Lung (tissue), 12 donors: Measurements from ENCODE around the gene COMT. TPM values are rescaled to one million over a fixed set of nuclear protein-coding genes. Genes with fewer than 3 reads are reported as not detected.
A peak's percentile ranks its signal among the peaks of the same experiment; 100 is the strongest.

Source experiments
- ATAC-seq: fragments of 200-7000 bp; cut with Tn5 transposase; one replicate; pipeline ENCODE4 v1.9.1; 2020; ENCODE audit warnings: moderate number of reproducible peaks; ENCODE audit not compliant: insufficient read depth, low FRiP score
- DNase-seq, 3 donors: peaks; one replicate each; pipeline ENCODE4 v3.0.0-alpha.2; 2013 to 2017
- H3K27ac ChIP-seq, 2 donors: one replicate each; pipeline ENCODE4 v1.5.1; 2013; ENCODE audit warnings: mild to moderate bottlenecking in 2 of 2, moderate library complexity in 2 of 2, control low read depth in 1 of 2, inconsistent platforms in 1 of 2, low read depth in 1 of 2, low read length in 1 of 2
- H3K27me3 ChIP-seq, 3 donors: one replicate each; pipeline ENCODE4 v1.5.1; 2013; ENCODE audit warnings: low read length in 2 of 3; ENCODE audit not compliant: control insufficient read depth in 3 of 3, insufficient read depth in 3 of 3
- H3K36me3 ChIP-seq, 4 donors: one replicate each; pipeline ENCODE4 v1.5.1; 2013; ENCODE audit warnings: low read length in 4 of 4, mild to moderate bottlenecking in 1 of 4, moderate library complexity in 1 of 4; ENCODE audit not compliant: control insufficient read depth in 4 of 4, insufficient read depth in 4 of 4
- H3K4me1 ChIP-seq, 5 donors: one replicate each; pipeline ENCODE4 v1.5.1; 2013; ENCODE audit warnings: low read length in 5 of 5, mild to moderate bottlenecking in 2 of 5, moderate library complexity in 1 of 5; ENCODE audit not compliant: control insufficient read depth in 5 of 5, insufficient read depth in 5 of 5
- H3K4me3 ChIP-seq: one replicate; pipeline ENCODE4 v1.5.1; 2013; ENCODE audit warnings: mild to moderate bottlenecking, control low read depth, moderate library complexity
- H3K9ac ChIP-seq, 2 donors: one replicate each; pipeline ENCODE4 v1.5.1; 2013; ENCODE audit warnings: low read length in 2 of 2, control low read depth in 1 of 2; ENCODE audit not compliant: insufficient read depth in 1 of 2
- H3K9me3 ChIP-seq, 4 donors: one replicate each; pipeline ENCODE4 v1.5.1; 2013; ENCODE audit warnings: low read length in 3 of 4, mild to moderate bottlenecking in 1 of 4, moderate library complexity in 1 of 4; ENCODE audit not compliant: control insufficient read depth in 4 of 4, insufficient read depth in 3 of 4
- WGBS, 2 donors: extraction: QIAGEN DNeasy Blood & Tissue Kit; methylation state at CpG; one replicate each; pipeline ENCODE4 v1.1.7; 2013; 5-methylcytosine and 5-hydroxymethylcytosine counted together
- polyA plus RNA-seq, 2 donors: library from polyadenylated mRNA; stranded (reverse); fragments of 200-250 nt; gene quantifications; one replicate each; pipeline ENCODE4 v1.2.1, GENCODE V29; 2013
- total RNA-seq, 2 donors: library from RNA; depleted of rRNA in 1 of 2; stranded (reverse); fragments of >200 nt in 1 of 2; gene quantifications; one replicate each; pipeline ENCODE4 v1.2.1, GENCODE V29; 2014 to 2021
- TF ChIP-seq, protein P1 (sequence below): IDR thresholded peaks from 2 replicates; pipeline ENCODE4 v1.5.1; 2012; ENCODE audit warnings: mild to moderate bottlenecking; ENCODE audit errors: control extremely low read depth, extremely low read depth
- donor health status: control.
- donor health status: control.
- donor health status: Bipolar disorder and iron deficiency.
- donor health status: healthy.
- donor health status: DM: yes; HTN: yes; CAD: no.

COMT gene
- total and polyA plus RNA-seq, 4 donors = 147 to 272 (median 208) TPM

DNA sequence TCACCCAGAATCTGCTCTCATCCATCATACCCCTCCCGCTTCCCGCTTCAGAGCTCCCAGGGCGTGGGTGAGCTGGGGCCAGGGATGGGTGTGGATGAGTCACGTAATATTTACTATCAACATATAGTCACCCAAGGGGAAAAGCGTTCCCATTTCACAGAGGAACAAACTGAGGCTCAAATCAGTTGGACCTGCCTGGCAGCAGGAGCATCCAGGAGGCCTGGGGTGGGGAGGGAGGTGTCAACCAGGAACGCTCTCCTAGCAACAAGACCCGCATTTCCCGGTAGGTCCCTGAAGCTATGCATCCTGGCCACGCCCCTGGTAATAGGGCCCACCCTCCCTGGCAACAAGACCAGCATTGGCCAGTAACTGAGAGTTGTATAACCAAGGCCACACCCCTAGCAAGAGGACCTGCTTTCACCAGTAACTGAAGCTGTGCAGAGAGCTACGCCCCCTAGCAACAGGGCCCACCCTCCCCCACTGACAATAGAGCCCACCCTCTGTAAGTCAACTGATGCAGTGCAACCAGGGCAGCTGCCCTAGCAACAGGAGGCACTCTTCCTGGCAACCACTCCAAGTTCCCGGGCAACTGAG is 32.8 kb downstream of the COMT start:
- Histone ChIP-seq H3K4me1 (peaks cover 0 to 8% (median 3%) of the 10 kb centered on the region in 5 donors), H3K9me3 (no peaks in the 10 kb centered on the region), H3K36me3 (peaks cover 0 to 16% (median 5%) of the 10 kb centered on the region in 4 donors), H3K27me3 (no peaks in the 10 kb centered on the region), H3K9ac (no peak overlapping the region), H3K27ac (no peak overlapping the region), H3K4me3 (no peak overlapping the region)
- WGBS, 2 donors = 54 to 57% methylated on average over 11 of the region's 11 CpGs
- peak; percentile 16 for ATAC-seq
- DNase-seq = peak; percentile 63 to 80 (median 67)
- TF ChIP-seq, protein P1, sequence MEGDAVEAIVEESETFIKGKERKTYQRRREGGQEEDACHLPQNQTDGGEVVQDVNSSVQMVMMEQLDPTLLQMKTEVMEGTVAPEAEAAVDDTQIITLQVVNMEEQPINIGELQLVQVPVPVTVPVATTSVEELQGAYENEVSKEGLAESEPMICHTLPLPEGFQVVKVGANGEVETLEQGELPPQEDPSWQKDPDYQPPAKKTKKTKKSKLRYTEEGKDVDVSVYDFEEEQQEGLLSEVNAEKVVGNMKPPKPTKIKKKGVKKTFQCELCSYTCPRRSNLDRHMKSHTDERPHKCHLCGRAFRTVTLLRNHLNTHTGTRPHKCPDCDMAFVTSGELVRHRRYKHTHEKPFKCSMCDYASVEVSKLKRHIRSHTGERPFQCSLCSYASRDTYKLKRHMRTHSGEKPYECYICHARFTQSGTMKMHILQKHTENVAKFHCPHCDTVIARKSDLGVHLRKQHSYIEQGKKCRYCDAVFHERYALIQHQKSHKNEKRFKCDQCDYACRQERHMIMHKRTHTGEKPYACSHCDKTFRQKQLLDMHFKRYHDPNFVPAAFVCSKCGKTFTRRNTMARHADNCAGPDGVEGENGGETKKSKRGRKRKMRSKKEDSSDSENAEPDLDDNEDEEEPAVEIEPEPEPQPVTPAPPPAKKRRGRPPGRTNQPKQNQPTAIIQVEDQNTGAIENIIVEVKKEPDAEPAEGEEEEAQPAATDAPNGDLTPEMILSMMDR = no peak

DNA sequence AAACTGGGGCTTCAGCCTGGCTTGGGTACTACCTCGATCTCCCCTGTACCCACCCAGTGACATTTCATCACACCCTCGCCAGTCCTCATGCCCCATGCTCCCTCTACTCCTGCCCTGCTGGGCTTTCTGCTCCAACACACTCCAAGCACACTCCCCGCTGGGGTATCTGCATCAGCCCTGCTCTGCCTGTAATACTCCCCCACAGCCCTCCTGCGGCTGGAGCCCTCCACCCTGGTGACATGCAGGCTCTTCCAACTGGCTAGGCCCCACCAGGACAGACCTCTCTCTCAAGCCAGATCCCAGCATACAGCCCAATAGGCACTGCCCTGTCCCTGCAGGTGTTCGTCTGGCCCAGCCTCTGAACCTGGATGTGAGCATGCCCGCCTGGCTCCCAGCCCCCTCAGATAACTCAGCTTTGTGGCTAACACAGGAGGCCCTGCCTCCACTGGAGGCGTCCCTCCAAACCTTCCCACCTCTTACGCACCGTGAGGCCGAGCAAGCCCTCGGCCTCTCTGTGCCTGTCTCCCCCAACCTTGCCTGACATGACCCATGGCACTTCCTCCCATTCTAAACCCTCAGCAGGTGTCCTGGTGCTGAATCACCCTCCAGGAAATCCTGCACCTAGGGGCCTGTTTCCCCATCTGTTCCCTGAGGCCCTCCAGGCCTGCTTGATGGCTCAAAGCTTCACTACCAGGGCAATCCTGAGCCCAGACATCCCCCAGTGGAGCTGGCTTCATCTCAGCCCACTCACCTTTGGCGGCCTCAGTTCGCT is 33.5 kb downstream of the COMT start:
- DNase-seq = no peak
- H3K9ac ChIP-seq = no peak overlapping the region

DNA sequence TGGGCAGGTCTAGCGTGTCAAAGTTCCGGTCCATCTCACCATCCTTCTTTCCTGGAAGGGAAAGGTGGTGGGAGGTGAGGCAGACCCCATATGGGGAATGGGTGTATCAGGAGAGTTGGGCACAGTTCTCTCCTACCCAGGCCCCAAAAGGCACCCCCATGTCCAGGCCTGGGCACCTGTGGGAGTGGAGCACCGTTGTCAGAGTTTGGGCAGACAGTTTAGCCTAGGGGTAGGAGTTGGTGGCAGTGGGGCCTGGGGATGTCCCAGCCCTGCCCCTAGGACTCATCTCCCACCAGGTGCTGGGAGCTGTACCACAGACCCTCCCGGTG is 34.1 kb downstream of the COMT start:
- 74 to 81% methylated on average over 4 of the region's 4 CpGs for WGBS, 2 donors
- Histone ChIP-seq H3K27ac (no peak overlapping the region), H3K4me3 (no peak overlapping the region), H3K9ac (no peak overlapping the region), H3K9me3 (no peaks in the 10 kb centered on the region), H3K4me1 (peaks cover 0 to 7% (median 2%) of the 10 kb centered on the region in 5 donors), H3K36me3 (peaks cover 0 to 16% (median 7%) of the 10 kb centered on the region in 4 donors), H3K27me3 (no peaks in the 10 kb centered on the region)
- TF ChIP-seq, protein P1 = no peak
- no peak for DNase-seq
- no peak for ATAC-seq

More for the DNA sequence above, 33.5 kb downstream of the COMT start:
- H3K4me3 ChIP-seq = no peak overlapping the region
- TF ChIP-seq, protein P1 = no peak
- ATAC-seq = no peak
- 49 to 65% methylated on average over 13 of the region's 13 CpGs for WGBS, 2 donors
- H3K9me3 ChIP-seq = no peaks in the 10 kb centered on the region
- no peak overlapping the region for H3K27ac ChIP-seq
- peaks cover 0 to 16% (median 6%) of the 10 kb centered on the region in 4 donors for H3K36me3 ChIP-seq
- H3K4me1 ChIP-seq = peaks cover 0 to 8% (median 3%) of the 10 kb centered on the region in 5 donors
- H3K27me3 ChIP-seq = no peaks in the 10 kb centered on the region
